Measurements from ENCODE around the gene RAB44. TPM values are rescaled to one million over a fixed set of nuclear protein-coding genes. Genes with fewer than 3 reads are reported as not detected.

The RAB44 gene
- total and polyA plus RNA-seq, 2 of the 13 experiments (the other 11 are each of a cell fraction or from before 2014, with no cell fraction given), result not detected

- TF ChIP-seq ZSCAN5A (CRISPR knock-in tag; IDR thresholded peaks at IDR 0.05; ENCODE audit: borderline replicate concordance) (no peak), HNF1A (IDR thresholded peaks at IDR 0.05; ENCODE audit: low read depth) (peak; percentile 35; the same call in 1 of the 2 replicates), HNF1A (CRISPR knock-in tag; IDR thresholded peaks at IDR 0.05; ENCODE audit: borderline replicate concordance) (no peak), NPAS2 (CRISPR knock-in tag; IDR thresholded peaks at IDR 0.05; ENCODE audit: borderline replicate concordance) (no peak), NONO (IDR thresholded peaks at IDR 0.05) (no peak), NONO (CRISPR knock-in tag; conservative IDR thresholded peaks at IDR 0.05) (peak; percentile 44), FOXC1 (CRISPR knock-in tag; IDR thresholded peaks at IDR 0.05; ENCODE audit: borderline replicate concordance) (no peak; the same call in 1 of the 2 replicates), ATF5 (CRISPR knock-in tag; IDR thresholded peaks at IDR 0.05; ENCODE audit: low read depth) (no peak), ZNF792 (CRISPR knock-in tag; IDR thresholded peaks at IDR 0.05) (no peak; the same call in 1 of the 2 replicates), HDAC1 (CRISPR knock-in tag; IDR thresholded peaks at IDR 0.05) (peak; percentile 32; the same call in 1 of the 2 replicates), ARID2 (CRISPR knock-in tag; IDR thresholded peaks at IDR 0.05; ENCODE audit: borderline replicate concordance) (no peak), ZNF709 (CRISPR knock-in tag; IDR thresholded peaks at IDR 0.05) (no peak; the same call in 1 of the 2 replicates), ZNF431 (CRISPR knock-in tag; IDR thresholded peaks at IDR 0.05; ENCODE audit: borderline replicate concordance, low read depth) (no peak), PCBP2 (optimal IDR thresholded peaks at IDR 0.05; ENCODE audit: low read depth, low read length, poor library complexity, severe bottlenecking) (peak; percentile 61), E2F5 (CRISPR knock-in tag; conservative IDR thresholded peaks at IDR 0.05) (no peak), POLR2A (IDR thresholded peaks at IDR 0.05; ENCODE audit: insufficient read depth in 1 of 2, low read depth in 2 of 2, low read length in 2 of 2) (peak in 1 of 2 experiments; percentile 77; a peak in 2 of 4 replicates), ZNF740 (CRISPR knock-in tag; IDR thresholded peaks at IDR 0.05) (no peak), KLF11 (CRISPR knock-in tag; IDR thresholded peaks at IDR 0.05) (0 out of 2 replicates have a peak, but pooled peaks have one; percentile 38), MXI1 (IDR thresholded peaks at IDR 0.05; ENCODE audit: borderline replicate concordance, low read depth, low read length) (peak; percentile 27; the same call in 1 of the 3 replicates), POGZ (CRISPR knock-in tag; IDR thresholded peaks at IDR 0.05) (peak; percentile 11; the same call in 1 of the 2 replicates), HES4 (CRISPR knock-in tag; IDR thresholded peaks at IDR 0.05; ENCODE audit: borderline replicate concordance) (no peak), TOE1 (CRISPR knock-in tag; IDR thresholded peaks at IDR 0.05) (no peak; the same call in 1 of the 2 replicates), NFYC (CRISPR knock-in tag; IDR thresholded peaks at IDR 0.05) (peak; percentile 49; the same call in 1 of the 2 replicates)
Measured at GRCh38 chr6:36677753-36678487, 19.7 kb upstream of the RAB44 start (continued).
